ENCODE measurements around the gene LIPC.

LIPC gene

DNA sequence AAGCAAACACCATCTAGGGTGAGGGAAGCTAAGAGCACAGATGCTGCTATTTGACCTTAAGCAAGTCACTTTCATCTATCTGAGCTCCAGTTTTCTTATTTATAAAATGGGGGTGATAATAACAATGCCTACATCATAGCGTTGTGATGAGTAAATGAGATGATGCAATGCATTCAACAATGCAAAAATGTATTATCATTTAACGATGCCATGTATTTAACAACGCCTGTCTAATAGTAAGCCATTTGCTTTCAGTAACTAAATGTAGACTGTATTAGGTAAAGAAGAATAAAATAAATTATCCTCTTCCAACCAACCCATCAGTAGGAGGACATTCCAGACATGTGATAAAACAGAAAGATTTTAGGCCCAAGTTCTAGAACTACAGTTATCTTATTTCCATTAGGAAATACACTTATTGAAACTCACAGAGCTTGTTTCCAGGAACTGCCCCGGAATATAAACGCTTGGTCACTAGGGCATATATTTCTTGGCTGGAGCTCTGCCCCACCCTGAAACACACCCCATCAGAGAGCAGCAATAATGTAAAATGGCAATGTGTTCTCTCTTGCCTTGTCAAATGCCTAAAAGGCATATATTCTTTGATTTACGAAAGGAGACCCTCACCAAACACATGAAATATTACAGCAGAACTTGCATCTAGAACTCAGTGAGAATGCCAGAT is 128.3 kb downstream of the LIPC start:
- no peak for DNase-seq

DNA sequence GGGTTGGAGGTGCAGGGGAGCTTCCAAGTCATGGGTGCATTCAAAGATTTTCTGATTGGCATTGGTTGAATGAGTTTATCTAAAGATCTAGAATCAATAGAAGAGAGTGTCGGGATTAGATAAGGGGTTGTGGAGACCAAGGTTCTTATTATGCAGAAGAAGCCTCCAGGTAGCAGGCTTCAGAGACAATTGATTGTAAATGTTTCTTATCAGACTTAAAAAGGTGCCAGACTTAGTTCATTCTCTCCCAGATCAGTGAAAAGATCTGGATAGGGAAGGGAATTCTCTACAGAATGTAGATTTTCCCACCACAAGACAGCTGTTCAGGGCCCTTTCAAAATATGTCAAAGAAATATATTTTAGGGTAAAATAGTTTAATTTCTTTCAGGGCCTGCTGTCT is 129.5 kb downstream of the LIPC start:
- no peak for DNase-seq

DNA sequence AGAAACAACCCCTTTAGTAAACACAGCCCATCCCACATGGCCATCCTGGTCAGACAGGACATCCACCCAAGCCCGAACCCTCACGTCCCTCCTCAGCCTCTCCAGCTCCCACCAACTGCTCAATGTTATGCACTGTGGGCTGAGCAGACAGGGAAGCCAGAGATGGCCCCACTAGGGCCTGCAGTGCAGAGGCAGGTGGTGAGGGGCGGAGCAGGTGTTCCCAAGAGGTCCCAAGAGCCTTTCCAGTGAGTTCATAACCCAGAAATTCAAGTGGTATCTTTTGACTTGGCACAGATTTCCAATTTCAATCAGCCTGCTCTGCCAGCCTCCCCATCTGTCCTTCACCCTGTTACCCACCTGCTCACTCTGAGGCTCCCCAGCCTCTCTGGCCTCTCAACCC is 130.3 kb downstream of the LIPC start:
- no peak for DNase-seq

DNA sequence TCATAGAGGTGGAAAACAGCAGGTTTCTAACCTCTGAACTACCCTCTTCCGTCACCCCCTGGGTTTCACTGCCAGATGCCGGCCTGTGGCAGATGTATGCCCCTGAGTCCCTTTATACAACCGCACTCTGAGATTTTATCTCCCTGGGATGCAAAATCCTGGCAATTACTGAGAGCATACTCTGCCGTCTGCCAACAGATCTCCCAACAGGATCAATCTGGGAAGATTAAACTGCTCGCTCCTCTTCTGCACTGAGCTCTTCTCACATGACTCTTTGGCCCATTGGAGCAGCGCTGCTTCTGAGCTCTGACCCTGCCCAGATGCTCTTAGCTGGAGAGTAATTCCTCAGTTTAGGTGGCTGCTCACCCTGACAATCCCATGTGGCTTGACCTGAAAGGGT is 133.2 kb downstream of the LIPC start:
- no peak for DNase-seq

DNA sequence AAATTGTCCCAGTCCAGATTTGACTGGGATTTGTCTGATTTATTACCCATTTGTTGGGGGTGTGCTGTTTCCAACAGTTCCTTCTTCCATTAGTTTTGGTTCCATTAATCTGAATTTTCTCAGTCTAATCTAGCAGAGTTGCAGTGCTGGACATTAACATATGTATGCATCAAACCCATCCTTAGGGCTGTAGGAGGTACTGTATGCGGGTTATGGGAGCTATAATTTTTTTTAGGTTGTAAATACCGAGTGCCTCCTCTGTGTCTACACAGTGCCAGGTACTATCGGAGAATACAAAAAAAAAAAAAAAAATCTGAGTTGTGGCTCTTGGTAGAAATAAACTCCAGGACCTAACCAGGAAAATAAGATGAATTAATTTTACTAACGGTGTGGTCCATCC is 133.8 kb downstream of the LIPC start:
- DNase-seq: no peak

DNA sequence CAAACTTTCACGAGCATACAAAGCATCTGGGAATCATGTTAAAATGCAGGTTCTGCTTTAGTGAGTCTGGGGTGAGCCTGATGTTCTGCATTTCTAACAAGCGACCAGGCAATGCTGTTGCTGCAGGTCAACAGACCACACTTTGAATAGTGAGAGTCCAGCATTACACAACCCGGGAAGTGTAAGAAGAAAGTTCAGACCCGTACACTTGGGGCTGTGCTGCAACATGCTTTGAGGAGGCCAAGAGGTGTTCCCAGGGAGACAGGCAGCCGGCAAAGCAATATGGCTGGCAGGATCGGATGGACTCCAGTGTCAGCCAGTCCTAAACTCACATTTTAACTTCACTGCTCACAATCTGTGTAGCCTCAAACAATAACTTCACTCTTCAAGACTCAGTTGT is 134.2 kb downstream of the LIPC start:
- DNase-seq: no peak

DNA sequence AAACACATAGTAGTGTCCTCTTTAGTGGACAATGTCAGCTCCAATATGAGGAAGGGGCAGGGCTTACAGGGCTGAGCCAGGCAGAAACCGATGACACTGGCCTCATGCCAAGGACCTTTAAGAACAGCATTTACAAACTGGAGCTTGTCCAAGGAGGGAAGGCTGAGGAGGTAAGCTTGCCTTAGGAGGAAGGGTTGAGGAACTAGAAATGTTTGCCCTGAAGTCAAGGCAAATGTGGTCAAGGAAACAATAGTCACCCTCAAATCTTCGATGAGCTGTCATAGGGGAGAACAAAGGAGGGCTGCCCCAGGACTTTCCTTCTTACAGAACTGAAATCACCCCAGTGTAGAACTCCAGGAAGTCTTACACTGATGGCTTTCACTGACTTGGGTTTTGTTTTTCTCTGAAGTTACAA is 136.4 kb downstream of the LIPC start:
- DNase-seq: no peak

DNA sequence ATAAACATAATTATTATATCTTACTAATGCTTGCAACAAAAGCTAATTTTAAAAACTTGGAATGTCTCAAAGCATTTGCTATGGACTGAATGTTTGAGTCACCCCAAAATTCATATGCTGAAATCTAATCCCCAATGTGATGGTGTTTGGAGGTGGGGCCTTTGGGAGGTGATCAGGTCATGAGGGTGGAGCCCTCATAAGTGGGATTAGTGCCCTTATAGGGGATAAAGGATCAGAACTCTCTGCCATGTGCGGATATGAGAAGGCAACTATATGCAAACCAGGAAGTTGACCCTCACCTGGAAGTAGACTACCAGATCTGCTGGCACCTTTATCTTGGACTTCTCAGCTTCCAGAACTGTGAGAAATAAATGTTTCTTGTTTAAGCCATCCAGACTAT is 137.7 kb downstream of the LIPC start:
- DNase-seq: no peak

DNA sequence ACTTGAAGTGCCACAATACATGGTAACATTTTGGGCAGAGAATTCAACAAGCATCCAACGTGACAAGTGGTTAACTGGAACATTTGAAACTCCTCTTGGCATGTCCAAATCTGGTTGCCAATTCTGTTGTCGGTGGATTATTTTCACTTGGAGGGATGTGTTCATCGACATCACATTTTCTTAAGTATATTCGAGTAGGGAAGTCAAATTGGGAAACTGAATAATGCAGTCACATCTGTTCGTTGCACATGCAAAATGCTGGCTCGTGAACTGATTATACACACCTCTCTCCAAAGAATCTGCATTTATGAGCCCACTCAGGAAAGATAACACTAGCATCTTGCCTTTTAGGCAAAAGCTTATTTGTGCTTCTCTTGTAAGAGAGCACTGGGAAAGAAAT is 139.7 kb downstream of the LIPC start:
- no peak for DNase-seq

DNA sequence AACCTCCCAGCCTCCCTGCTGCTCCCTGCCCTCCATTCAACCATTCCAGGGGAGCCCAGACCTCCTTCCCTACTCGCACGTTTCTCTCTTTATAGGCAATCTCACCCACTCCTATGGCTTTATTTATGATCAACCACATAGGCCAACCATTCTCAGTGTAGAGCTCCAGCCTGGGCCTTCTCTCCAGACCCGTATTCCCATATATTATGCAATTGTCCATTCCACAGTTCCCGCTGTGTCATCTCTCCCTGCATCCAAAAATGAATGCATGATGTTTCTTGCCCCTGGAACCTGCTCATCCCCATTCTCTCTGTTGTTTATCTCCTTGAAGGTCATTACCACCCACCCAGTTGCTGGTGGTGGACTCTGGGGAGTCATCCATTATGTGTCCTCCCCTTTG is 140.7 kb downstream of the LIPC start:
- DNase-seq: no peak

DNA sequence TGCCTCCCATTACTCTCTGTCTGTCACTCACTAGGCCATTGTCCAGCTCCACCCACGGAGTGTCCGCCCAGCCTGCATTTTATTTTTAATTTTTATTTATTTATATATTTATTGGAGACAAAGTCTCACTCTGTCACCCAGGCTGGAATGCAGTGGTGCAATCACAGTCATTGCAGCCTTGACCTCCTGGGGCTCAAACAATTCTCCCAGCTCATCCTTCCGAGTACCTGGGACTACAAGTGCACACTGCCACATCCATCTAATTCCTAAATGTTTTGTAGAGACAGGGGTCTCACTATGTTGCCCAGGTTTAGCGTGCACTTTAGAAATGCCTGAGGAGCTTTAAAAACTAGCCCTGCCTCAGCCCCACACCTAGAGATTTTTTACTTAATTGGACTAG is 141.5 kb downstream of the LIPC start:
- no peak for DNase-seq

DNA sequence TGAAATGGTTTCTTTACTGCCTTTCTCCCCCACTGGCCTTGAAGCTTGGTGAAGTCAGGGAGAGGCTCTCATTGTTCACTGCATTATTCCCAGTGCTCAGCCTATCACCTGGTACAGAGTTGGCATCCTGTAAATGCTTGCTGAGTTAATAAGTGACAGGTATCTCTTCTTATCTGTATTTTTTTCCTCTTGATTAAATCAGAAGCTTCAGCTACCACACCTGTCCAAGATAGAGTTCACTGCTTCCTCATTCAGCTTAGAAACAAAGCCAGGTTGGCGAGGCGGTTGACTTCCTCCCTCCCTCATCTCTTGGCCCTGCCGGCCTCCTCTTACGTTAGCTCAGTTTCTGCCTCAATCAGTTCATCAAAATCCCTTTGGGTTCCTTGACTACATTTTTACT is 142.8 kb downstream of the LIPC start:
- no peak for DNase-seq

DNA sequence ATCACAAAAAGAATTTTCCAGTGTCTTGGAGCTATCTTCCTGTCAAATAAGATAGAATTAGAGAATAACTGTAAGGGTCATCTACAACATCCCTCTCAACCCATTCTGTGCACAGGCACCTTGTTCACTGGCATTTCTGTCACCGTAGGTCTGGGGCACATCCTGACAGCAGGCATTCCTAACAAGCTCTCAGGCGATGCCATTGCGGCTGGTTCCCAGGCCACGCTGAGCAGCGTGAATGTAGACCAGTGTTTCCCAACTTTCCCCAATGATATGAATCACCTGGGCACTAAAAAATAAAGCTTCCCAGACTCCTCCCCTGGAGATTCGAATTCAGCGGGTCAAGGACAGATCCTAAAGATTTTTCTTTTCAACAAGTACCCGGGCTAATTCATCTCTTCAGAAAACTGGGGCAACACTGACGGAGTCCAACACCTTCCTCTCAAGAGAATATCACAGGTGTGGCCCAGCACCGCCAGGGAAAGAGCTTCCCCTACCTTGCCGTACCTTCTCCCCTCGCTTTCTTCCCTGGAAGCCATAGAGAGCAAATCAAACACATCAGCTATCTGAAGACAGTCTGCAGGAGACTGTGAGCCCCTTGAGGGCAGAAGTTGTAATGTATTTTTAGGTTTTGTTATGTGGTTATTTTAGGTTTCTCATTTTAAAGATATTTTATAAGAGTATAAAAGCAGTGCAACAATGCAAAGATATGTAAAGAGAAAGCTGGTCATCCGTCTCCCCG is 143.4 kb downstream of the LIPC start:
- DNase-seq: no peak

DNA sequence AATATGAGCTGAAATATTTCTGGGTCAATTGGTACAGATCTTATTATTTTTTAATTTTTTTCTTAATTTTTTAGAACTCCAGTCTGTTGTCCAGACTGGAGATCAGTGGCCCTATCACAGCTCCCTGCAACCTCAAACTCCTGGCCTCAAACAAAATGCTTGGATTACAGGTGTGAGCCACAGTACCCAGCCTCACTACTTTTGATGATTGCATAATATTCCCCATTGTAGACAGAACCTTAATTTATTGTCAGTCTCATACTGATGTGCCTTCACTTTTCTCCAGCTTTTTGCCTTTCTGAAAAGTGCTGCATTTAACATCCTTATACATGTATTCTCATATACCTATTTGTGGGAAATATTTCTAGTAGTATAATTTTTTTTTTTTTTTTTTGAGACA is 144.9 kb downstream of the LIPC start:
- no peak for DNase-seq

DNA sequence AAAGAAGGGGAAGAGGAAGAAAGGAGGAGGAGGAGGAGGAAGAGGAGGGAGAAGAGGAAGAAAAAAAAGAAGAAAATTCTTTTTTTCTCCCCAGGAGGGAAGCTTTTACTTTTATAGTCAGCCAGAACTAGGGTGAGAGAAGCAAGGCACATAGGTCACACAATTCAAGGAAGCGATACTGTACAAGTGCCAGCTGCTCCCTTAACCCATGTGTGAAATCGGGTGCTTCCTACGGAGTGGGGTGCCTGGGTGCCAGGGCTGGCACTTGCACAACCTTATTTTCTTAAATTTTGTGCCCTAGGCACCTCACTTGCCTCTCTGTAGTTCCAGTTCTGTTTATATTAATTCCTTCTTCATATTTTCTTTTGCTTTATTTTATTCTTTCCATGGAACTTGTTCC is 150.4 kb downstream of the LIPC start:
- no peak for DNase-seq

DNA sequence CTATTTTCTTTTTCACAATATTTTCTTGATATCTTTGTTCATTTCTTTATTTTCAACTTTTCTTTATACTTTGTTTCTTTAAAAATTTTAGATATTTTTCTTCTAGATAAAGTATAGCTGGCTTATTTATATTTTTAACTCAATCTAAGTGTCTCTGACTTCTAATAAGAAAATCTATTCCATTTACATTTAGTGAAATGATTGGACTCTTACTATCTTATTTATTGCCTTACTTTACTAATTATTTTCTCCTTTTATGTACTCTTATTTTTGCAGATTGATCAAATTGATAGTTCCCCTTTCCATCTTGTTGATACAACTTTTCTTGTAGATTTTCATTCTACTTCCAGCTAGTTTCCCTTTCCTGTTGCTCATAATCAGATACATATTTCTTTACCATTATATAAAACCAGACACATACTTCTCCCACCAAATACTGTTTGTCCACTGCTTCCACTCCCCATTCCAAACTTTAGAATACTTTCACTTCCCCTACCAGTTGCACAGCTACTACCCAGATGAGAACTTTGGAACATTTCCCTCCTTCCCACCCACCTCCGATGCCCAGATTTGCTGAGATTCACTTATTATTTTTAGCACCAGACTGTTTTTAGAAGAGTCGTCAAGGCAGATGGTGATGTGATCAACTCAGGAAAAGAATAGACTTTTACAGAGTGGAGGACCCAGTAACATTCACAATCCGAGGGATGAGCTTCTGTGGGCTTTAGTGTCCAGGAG is 151.5 kb downstream of the LIPC start:
- DNase-seq: no peak

DNA sequence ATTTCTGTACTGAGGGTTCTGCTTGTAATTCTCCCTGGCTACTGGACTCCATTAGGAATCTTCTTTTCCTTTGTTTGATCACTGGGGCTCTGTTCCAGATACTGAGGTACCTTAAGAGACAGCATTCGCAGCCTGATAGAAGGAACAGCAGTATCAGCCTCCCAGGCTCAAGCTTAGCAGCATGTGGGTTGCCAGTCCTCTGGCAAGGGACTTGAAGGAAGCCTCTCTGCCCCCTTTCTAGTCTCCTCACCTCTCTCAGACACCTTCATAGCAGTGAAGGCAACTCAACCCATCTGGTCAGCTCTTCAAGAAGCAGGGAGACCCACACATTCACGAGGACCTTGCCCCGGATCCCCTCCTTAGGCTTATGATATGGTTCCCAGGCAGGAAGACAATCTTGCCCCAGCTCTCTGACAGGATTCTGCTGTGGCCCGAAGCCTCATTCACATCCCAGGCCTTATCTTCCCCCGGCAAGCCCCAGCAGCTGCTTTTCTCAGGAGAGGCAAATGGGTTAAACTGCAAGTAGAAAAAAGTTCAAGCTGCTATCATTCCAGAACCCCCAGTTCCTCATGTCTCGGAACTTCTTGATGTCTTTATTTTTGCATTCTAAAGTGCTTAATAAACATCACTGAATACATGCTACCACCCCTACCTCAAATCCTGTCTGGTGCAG is 153.1 kb downstream of the LIPC start:
- DNase-seq: no peak

DNA sequence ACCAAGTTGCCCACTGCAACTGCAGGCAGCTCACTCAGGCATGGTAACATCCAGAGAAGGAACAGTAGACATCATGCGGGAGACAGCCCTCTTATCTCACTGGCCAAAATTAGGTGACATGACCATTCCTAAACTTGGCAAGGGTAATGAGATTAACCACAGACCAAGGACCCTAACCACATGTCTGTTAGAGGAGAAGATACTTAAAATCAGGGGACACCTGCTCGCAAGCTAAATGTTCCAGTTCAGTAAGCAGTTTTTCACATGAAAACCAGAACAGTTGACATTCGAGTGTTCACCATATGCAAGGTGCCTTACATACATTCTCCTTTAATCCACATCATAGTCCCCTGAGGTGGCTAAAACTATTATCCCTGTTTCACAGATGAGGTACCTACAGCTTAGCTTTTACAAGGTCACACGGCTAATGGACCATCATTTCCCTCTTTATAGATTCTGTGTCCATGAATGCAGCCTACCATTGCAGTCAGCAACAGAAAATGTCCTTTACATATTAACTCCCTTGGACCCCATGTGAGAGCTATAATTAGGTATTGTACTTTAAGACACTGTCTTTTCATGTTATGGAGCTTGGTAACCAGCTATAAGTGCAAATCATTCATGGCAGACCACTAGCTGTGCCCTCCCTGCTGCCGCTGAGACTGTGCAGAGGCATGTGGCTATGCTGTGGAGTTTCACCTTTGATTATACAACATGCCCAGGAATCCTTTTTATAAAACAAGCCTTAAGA is 154.1 kb downstream of the LIPC start:
- no peak for DNase-seq

DNA sequence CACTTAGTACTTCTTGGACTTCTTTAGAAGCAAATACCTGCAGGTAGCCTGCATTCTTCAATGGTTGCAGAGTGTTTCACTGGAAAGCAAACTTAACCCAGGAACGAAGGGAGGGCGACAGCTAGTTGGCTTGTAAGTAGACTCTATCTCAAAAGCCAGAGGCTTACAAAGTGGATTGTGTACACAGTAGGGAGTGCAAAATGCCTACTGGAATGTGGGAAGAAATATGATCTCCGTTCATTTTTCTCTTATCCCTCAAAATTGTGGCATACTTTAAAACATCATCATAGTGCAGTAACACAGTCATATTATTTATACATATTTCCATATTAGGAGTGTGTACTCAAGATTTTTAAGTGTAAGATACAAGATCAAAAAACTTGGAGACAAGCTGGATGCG is 155.7 kb downstream of the LIPC start:
- no peak for DNase-seq

DNA sequence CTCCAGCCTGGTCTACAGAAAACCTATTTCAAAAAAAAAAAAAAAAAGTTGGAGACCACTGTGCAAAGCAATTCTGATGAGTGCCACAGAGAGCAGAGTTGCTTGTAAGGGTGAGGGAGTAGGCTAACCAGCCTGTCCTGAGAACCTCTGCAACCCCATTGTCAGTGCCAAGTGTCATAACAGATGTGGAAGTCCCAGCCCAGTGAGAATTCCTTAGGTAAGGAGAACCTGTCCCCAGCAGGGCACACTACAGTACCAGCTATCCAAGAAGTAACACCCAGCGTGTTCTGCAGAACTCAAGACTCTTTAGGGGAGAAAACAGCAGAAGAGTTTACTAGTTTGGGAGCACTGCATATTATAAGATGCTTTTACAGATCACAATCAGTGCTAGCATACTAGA is 156.3 kb downstream of the LIPC start:
- DNase-seq: no peak

DNA sequence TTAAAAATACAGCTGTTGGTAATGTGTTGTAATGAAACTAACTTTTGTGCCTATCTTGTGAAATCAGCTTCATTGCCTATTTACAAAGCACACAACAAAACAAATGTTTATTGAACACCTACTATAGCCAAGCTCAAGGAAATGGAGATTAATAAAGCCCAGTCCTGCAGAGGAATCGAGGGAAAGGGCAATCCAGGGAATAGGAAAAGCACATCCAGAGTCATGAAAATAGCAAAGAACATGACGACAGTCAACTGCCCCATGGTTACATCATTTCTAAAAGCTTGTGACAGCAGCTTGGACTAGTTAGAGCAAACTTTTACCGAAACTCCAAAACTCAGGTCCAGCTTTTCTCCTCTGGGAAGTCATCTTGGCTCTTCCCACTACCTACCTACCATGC is 157.3 kb downstream of the LIPC start:
- no peak for DNase-seq

DNA sequence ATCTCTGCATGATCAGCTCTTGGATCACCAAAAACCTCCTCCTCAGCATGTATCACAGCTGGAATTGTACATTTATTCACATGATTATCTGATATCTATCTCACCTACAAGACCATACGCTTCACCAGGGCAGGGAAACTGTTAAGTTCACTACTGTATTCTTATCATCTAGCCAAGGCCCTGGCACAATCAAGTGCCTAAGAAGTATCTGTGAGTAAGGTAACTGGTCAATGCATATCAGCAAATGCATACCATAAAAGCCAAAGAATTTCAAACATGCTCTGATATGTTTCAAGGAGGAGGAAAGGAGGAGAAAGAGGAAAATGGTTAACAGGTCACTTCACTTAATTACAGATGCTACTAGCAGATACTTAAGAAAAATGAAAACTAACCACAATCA is 158.4 kb downstream of the LIPC start:
- no peak for DNase-seq

DNA sequence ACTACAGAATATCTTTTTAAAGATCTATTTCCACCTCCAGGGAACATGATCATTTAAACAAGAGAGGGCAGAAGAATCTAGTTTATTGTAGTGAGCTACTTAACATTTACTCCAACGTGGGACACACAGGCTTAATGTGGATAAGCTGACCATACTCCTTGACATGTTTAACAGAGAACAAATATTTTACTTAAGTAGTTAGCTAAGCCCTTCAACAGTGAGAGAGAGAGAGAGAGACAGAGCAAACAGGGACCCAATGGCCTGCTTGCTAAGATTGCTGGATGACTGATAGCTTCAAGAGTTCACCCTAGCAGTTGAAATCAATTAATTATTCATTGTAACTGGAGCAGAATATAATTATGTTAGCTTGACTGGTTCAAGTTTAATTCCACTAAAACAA is 159.1 kb downstream of the LIPC start:
- no peak for DNase-seq
